OCI-LY7 (cell line): ENCODE results near the gene B3GNT8.

Experiments used
- CTCF ChIP-seq: fragments of 200-600 bp; sonication (generic); conservative IDR thresholded peaks from 2 replicates; pipeline ENCODE4 v1.5.1; 2014; ENCODE audit warnings: mild to moderate bottlenecking, antibody characterized with exemption, low read length, moderate library complexity, mixed read lengths
- EZH2phosphoT487 ChIP-seq: fragments of 200-600 bp; sonication (generic); IDR thresholded peaks from 2 replicates; pipeline ENCODE4 v1.6.1; 2018; ENCODE audit warnings: low read depth, borderline replicate concordance, mild to moderate bottlenecking, mixed run types, antibody characterized with exemption, low read length, moderate library complexity, mixed read lengths

- no peak for TF ChIP-seq CTCF
- TF ChIP-seq EZH2phosphoT487, result no peak
Observed at GRCh38 chr19:41395355-41395754, 31.8 kb downstream of the B3GNT8 start.
